NB4 (cell line): Measurements from ENCODE around the gene FAM107B.

ENCODE experiments used
- MYC ChIP-seq: IDR thresholded peaks from 2 replicates; pipeline ENCODE4 v1.6.1; 2011; ENCODE audit warnings: low read depth, low read length
- POLR2A ChIP-seq: IDR thresholded peaks from 2 replicates; pipeline ENCODE4 v1.6.1; 2011; ENCODE audit warnings: mild to moderate bottlenecking; ENCODE audit not compliant: insufficient read length; ENCODE audit errors: extremely low read depth
- TF ChIP-seq, protein P1 (sequence below): IDR thresholded peaks from one replicate; pipeline ENCODE4 v1.5.1; 2012; ENCODE audit warnings: low read depth, low read length
- TF ChIP-seq, protein P2 (sequence below): IDR thresholded peaks from 2 replicates; pipeline ENCODE4 v1.6.1; 2011; ENCODE audit warnings: low read depth, low read length

DNA sequence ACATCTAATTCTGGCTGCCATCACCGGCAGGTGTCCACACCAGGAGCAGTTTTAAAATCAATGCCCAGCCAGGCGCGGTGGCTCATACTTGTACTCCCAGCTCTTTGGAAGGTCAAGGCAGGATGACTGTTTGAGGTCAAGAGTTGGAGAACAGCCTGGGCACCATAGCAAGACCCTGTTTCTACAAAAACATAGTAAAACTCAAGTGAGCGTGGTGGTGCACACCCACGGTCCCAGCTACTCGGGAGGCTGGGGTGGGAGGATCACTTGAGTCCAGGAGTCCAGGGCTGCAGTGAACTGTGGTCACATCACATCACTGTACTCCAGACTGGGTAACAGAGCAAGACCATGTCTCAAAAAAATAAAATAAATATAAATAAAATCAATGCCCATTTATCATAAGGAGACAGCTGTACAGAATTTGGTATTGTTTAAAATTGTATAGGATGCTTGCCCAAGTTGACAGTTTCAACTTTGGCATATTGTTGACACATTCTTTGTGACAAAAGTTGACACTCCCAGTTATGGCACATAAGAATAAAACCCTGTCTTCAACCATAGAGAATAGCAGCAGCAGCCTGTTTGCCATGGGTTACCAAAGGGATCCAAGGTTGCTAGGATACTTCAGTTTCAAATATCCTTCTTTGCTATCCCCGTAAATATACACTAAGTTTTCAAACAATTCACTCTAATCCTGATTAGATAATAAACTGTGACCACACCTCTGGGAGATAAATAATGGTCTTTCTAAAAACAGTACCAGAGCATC is 193.0 kb downstream of the FAM107B start:
- TF ChIP-seq POLR2A, result no peak
- TF ChIP-seq, protein P1, sequence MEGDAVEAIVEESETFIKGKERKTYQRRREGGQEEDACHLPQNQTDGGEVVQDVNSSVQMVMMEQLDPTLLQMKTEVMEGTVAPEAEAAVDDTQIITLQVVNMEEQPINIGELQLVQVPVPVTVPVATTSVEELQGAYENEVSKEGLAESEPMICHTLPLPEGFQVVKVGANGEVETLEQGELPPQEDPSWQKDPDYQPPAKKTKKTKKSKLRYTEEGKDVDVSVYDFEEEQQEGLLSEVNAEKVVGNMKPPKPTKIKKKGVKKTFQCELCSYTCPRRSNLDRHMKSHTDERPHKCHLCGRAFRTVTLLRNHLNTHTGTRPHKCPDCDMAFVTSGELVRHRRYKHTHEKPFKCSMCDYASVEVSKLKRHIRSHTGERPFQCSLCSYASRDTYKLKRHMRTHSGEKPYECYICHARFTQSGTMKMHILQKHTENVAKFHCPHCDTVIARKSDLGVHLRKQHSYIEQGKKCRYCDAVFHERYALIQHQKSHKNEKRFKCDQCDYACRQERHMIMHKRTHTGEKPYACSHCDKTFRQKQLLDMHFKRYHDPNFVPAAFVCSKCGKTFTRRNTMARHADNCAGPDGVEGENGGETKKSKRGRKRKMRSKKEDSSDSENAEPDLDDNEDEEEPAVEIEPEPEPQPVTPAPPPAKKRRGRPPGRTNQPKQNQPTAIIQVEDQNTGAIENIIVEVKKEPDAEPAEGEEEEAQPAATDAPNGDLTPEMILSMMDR, result no peak
- TF ChIP-seq, protein P2, sequence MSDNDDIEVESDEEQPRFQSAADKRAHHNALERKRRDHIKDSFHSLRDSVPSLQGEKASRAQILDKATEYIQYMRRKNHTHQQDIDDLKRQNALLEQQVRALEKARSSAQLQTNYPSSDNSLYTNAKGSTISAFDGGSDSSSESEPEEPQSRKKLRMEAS, result no peak
- TF ChIP-seq MYC, result no peak
